SK-N-SH treated with all-trans-retinoic acid at 6 μM for 48 hours (cell line): ENCODE measurements around the gene FARP1.
"Not testable (repeated sequence)": the region's sequence is repeated elsewhere in the genome, so short reads cannot be mapped to it uniquely, and the experiment has no call there.

Experiments
- ATAC-seq: fragments of 200-7000 bp; cut with Tn5 transposase; 3 replicates; pipeline ENCODE4 v1.9.1; 2020; ENCODE audit warnings: mild to moderate bottlenecking, moderate library complexity
- BACH2 ChIP-seq: fragments of 250-450 bp; sonication (Bioruptor Pico); IDR thresholded peaks from 2 replicates; pipeline ENCODE4 v1.9.0; 2021; ENCODE audit warnings: mild to moderate bottlenecking, borderline replicate concordance
- CREB5 ChIP-seq: fragments of 250-450 bp; sonication (Bioruptor Pico); IDR thresholded peaks from 2 replicates; pipeline ENCODE4 v1.5.1; 2020; ENCODE audit warnings: low read depth, mild to moderate bottlenecking, moderate library complexity
- CSDC2 ChIP-seq: fragments of 250-450 bp; sonication (Bioruptor Pico); IDR thresholded peaks from 2 replicates; pipeline ENCODE4 v1.5.0; 2020; ENCODE audit warnings: mild to moderate bottlenecking, moderate library complexity
- CSRNP3 ChIP-seq: fragments of 250-450 bp; sonication (Bioruptor Pico); IDR thresholded peaks from 2 replicates; pipeline ENCODE4 v1.5.1; 2021; ENCODE audit warnings: mild to moderate bottlenecking, moderate library complexity
- ESRRG ChIP-seq: fragments of 250-450 bp; sonication (Bioruptor Pico); IDR thresholded peaks from 2 replicates; pipeline ENCODE4 v1.6.1; 2021; ENCODE audit warnings: mild to moderate bottlenecking
- ISL1 ChIP-seq: fragments of 250-450 bp; sonication (Bioruptor Pico); IDR thresholded peaks from 2 replicates; pipeline ENCODE4 v2.1.2; 2022; ENCODE audit warnings: mild to moderate bottlenecking, moderate library complexity
- OSR1 ChIP-seq: fragments of 250-450 bp; sonication (Bioruptor Pico); IDR thresholded peaks from 2 replicates; pipeline ENCODE4 v1.8.0; 2022; ENCODE audit warnings: moderate library complexity, mild to moderate bottlenecking, inconsistent platforms
- PATZ1 ChIP-seq: fragments of 250-450 bp; sonication (Bioruptor Pico); IDR thresholded peaks from 2 replicates; pipeline ENCODE4 v1.8.0; 2020; ENCODE audit warnings: mild to moderate bottlenecking, moderate library complexity, borderline replicate concordance
- PPARA ChIP-seq: fragments of 250-450 bp; sonication (Bioruptor Pico); IDR thresholded peaks from 2 replicates; pipeline ENCODE4 v1.5.0; 2020; ENCODE audit warnings: mild to moderate bottlenecking, borderline replicate concordance
- RARB ChIP-seq: fragments of 250-450 bp; sonication (Bioruptor Pico); IDR thresholded peaks from 2 replicates; pipeline ENCODE4 v1.8.0; 2021; ENCODE audit warnings: mild to moderate bottlenecking, moderate library complexity
- SNAI2 ChIP-seq: fragments of 250-450 bp; sonication (Bioruptor Pico); IDR thresholded peaks from 2 replicates; pipeline ENCODE4 v1.5.0; 2020; ENCODE audit warnings: mild to moderate bottlenecking, moderate library complexity
- TCF4 ChIP-seq: fragments of 250-450 bp; sonication (Bioruptor Pico); IDR thresholded peaks from 2 replicates; pipeline ENCODE4 v1.8.0; 2021; ENCODE audit warnings: mild to moderate bottlenecking, moderate library complexity, borderline replicate concordance
- TOX ChIP-seq: fragments of 250-450 bp; sonication (Bioruptor Pico); IDR thresholded peaks from 2 replicates; pipeline ENCODE4 v1.8.0; 2021; ENCODE audit warnings: mild to moderate bottlenecking, moderate library complexity, borderline replicate concordance
- ZFP3 ChIP-seq: fragments of 250-450 bp; sonication (Bioruptor Pico); IDR thresholded peaks from 2 replicates; pipeline ENCODE4 v1.5.0; 2020; ENCODE audit warnings: mild to moderate bottlenecking, moderate library complexity
- ZNF565 ChIP-seq: fragments of 450-650 bp; formaldehyde crosslinking; conservative IDR thresholded peaks from 2 replicates; pipeline ENCODE4 v1.5.0; 2020; ENCODE audit warnings: low read depth, mild to moderate bottlenecking, moderate library complexity
- ZNF70 ChIP-seq: fragments of 450-650 bp; formaldehyde crosslinking; IDR thresholded peaks from 2 replicates; pipeline ENCODE4 v1.5.0; 2020; ENCODE audit warnings: mild to moderate bottlenecking, moderate library complexity
- ZNF8 ChIP-seq: fragments of 450-650 bp; formaldehyde crosslinking; IDR thresholded peaks from 2 replicates; pipeline ENCODE4 v1.5.0; 2020; ENCODE audit warnings: mild to moderate bottlenecking, moderate library complexity

FARP1 gene

GRCh38 chr13:98269386-98269785 is 126.5 kb downstream of the FARP1 start:
- ATAC-seq = no peak

GRCh38 chr13:98270819-98271218 is 127.9 kb downstream of the FARP1 start:
- no peak for ATAC-seq
- TF ChIP-seq RARB (CRISPR knock-in tag) = no peak
- TF ChIP-seq TOX (CRISPR knock-in tag) = no peak
- no peak for TF ChIP-seq CSDC2 (CRISPR knock-in tag)
- TF ChIP-seq OSR1 (CRISPR knock-in tag) = no peak
- no peak for TF ChIP-seq CREB5 (CRISPR knock-in tag)
- TF ChIP-seq BACH2 (CRISPR knock-in tag) = no peak
- TF ChIP-seq ZNF70 (CRISPR knock-in tag) = no peak
- no peak for TF ChIP-seq PATZ1

More at GRCh38 chr13:98269386-98269785, 126.5 kb downstream of the FARP1 start:
- no peak for TF ChIP-seq BACH2 (CRISPR knock-in tag)
- no peak for TF ChIP-seq TOX (CRISPR knock-in tag)
- no peak for TF ChIP-seq ZNF70 (CRISPR knock-in tag)
- TF ChIP-seq CREB5 (CRISPR knock-in tag) = no peak
- no peak for TF ChIP-seq ZNF565
- no peak for TF ChIP-seq RARB (CRISPR knock-in tag)
- TF ChIP-seq OSR1 (CRISPR knock-in tag) = no peak
- TF ChIP-seq ZFP3 (CRISPR knock-in tag) = no peak
- no peak for TF ChIP-seq PPARA
- TF ChIP-seq SNAI2 = no peak
- TF ChIP-seq ISL1 (CRISPR knock-in tag) = no peak
- no peak for TF ChIP-seq TCF4
- TF ChIP-seq PATZ1 = no peak
- no peak for TF ChIP-seq CSRNP3 (CRISPR knock-in tag)
- TF ChIP-seq, all 23 proteins: peak for 0

GRCh38 chr13:98271646-98272045 is 128.8 kb downstream of the FARP1 start:
- ATAC-seq = not testable (repeated sequence)

GRCh38 chr13:98272549-98272948 is 129.7 kb downstream of the FARP1 start:
- TF ChIP-seq ISL1 (CRISPR knock-in tag) = no peak
- TF ChIP-seq PPARA = no peak
- no peak for TF ChIP-seq ZNF8 (CRISPR knock-in tag)
- TF ChIP-seq CSDC2 (CRISPR knock-in tag) = no peak
- no peak for TF ChIP-seq CSRNP3 (CRISPR knock-in tag)
- TF ChIP-seq PATZ1 = no peak
- no peak for TF ChIP-seq ESRRG (CRISPR knock-in tag)
- TF ChIP-seq ZNF565 = no peak
- TF ChIP-seq SNAI2 = no peak
- ATAC-seq = no peak
